ENCODE measurements around the gene HOXA1.

Gene HOXA1

GRCh38 chr7:27095897-27096767 is at the start of gene HOXA1:
HOXA1 (minus strand) TSS chr7:27096000; CDS start chr7:27095912, 88 bp downstream.
- DNase-seq = peak; percentile 71

- no peak for DNase-seq
These were observed 49.5 kb upstream of the HOXA1 start for GRCh38 chr7:27145165-27145913.

- DNase-seq = no peak
These were observed 49.0 kb upstream of the HOXA1 start for GRCh38 chr7:27144781-27145164.

- no peak for DNase-seq
These were observed 48.4 kb upstream of the HOXA1 start for GRCh38 chr7:27143950-27144780.

- no peak for DNase-seq
These were observed 47.5 kb upstream of the HOXA1 start, which contains the start of gene HOXA5 for GRCh38 chr7:27143023-27143949. HOXA5 (minus strand) TSS chr7:27143681; CDS start chr7:27143607, 74 bp downstream.

GRCh38 chr7:27142580-27143022 is 46.8 kb upstream of the HOXA1 start:
- DNase-seq = peak; percentile 66

- peak; percentile 45 for DNase-seq
These were observed 46.3 kb upstream of the HOXA1 start for GRCh38 chr7:27141923-27142579.

- peak; percentile 50 for DNase-seq
These were observed 45.5 kb upstream of the HOXA1 start for GRCh38 chr7:27141137-27141922.

GRCh38 chr7:27140126-27140857 is 44.5 kb upstream of the HOXA1 start:
- DNase-seq = peak; percentile 36

- DNase-seq = peak; percentile 56
These were observed 43.7 kb upstream of the HOXA1 start for GRCh38 chr7:27139334-27140125.

- peak; percentile 32 for DNase-seq
These were observed 43.2 kb upstream of the HOXA1 start for GRCh38 chr7:27138985-27139333.

GRCh38 chr7:27138472-27138871 is 42.7 kb upstream of the HOXA1 start:
- no peak for DNase-seq

- DNase-seq = no peak
These were observed 42.0 kb upstream of the HOXA1 start for GRCh38 chr7:27137640-27138315.

GRCh38 chr7:27134392-27134791 is 38.6 kb upstream of the HOXA1 start:
- DNase-seq = peak; percentile 37

- peak; percentile 38 for DNase-seq
These were observed 37.8 kb upstream of the HOXA1 start for GRCh38 chr7:27133409-27134231.

- no peak for DNase-seq
These were observed 37.2 kb upstream of the HOXA1 start for GRCh38 chr7:27132978-27133377.

GRCh38 chr7:27132214-27132613 is 36.4 kb upstream of the HOXA1 start:
- peak; percentile 27 for DNase-seq
